H1 (cell line): ENCODE measurements around the gene ESR1. TPM values are rescaled to one million over a fixed set of nuclear protein-coding genes. Genes with fewer than 3 reads are reported as not detected.
"Not testable (repeated sequence)": the region's sequence is repeated elsewhere in the genome, so short reads cannot be mapped to it uniquely, and the experiment has no call there.

Source experiments
- CTCF ChIA-PET: fragments of 300-600 bp; sonication (Branson Sonifier 250); formaldehyde crosslinking; loops from one replicate; lab custom pipeline; 2021; ENCODE audit not compliant: partially characterized antibody; lab: Charles Lee
- POLR2A ChIA-PET: fragments of 300-600 bp; sonication (Branson Sonifier 250); formaldehyde crosslinking; loops from one replicate; lab custom pipeline; 2021; ENCODE audit warnings: inconsistent platforms; ENCODE audit not compliant: partially characterized antibody; lab: Charles Lee
- DNase-seq, 2 experiments: peaks; one replicate each; pipeline versions ENCODE4 v3.0.0 to v3.0.0-alpha.2; 2010 to 2022; ENCODE audit warnings: low spot score in 2 of 2, low read depth in 1 of 2, mixed read lengths in 1 of 2
- FAIRE-seq: peaks from 2 replicates; lab custom pipeline; 2011; peaks lifted over from hg19 to GRCh38; lab: Jason Lieb, UNC
- H2AFZ ChIP-seq: 2 replicates; pipeline ENCODE4 v1.8.1; 2012; ENCODE audit warnings: low read length, inconsistent platforms
- H2AK5ac ChIP-seq: 2 replicates; pipeline ENCODE4 v1.6.1; 2013; ENCODE audit warnings: low read depth, low read length
- H2BK120ac ChIP-seq: replicated peaks from 2 replicates; pipeline ENCODE3; 2013; ENCODE audit warnings: low read depth, low read length, inconsistent platforms
- H2BK12ac ChIP-seq: 2 replicates; pipeline ENCODE4 v1.6.1; 2013; ENCODE audit warnings: low read depth, low read length
- H2BK15ac ChIP-seq: 2 replicates; pipeline ENCODE4 v1.6.1; 2013; ENCODE audit warnings: low read length
- H2BK20ac ChIP-seq: 2 replicates; pipeline ENCODE4 v1.6.1; 2013; ENCODE audit warnings: low read length
- H2BK5ac ChIP-seq: 2 replicates; pipeline ENCODE4 v1.6.1; 2013; ENCODE audit warnings: low read depth, low read length
- H3K14ac ChIP-seq: 2 replicates; pipeline ENCODE4 v1.6.1; 2013; ENCODE audit warnings: inconsistent platforms; ENCODE audit not compliant: insufficient read length
- H3K18ac ChIP-seq: 2 replicates; pipeline ENCODE4 v1.6.1; 2013; ENCODE audit warnings: low read length; ENCODE audit errors: extremely low read depth
- H3K23ac ChIP-seq: 2 replicates; pipeline ENCODE4 v1.6.1; 2013; ENCODE audit warnings: inconsistent platforms; ENCODE audit not compliant: insufficient read length
- H3K23me2 ChIP-seq: 2 replicates; pipeline ENCODE4 v1.6.1; 2013; ENCODE audit warnings: low read depth, low read length
- H3K27ac ChIP-seq: 2 replicates; pipeline ENCODE4 v1.6.1; 2011; ENCODE audit warnings: low read depth, low read length, inconsistent platforms
- H3K27me3 ChIP-seq, 4 experiments: replicated peaks in 1 of 4; 1 replicate in 1 of 4; 2 replicates in 3 of 4; pipeline versions ENCODE4 v1.6.1 to v1.8.1; 2011 to 2013; ENCODE audit warnings: low read length in 3 of 4, mild to moderate bottlenecking in 3 of 4, inconsistent platforms in 2 of 4, mixed read lengths in 2 of 4, moderate library complexity in 1 of 4; ENCODE audit not compliant: control insufficient read depth in 3 of 4, insufficient read depth in 3 of 4; ENCODE audit errors: extremely low read depth in 1 of 4
- H3K36me3 ChIP-seq, 4 experiments: 2 replicates each; pipeline versions ENCODE4 v1.6.1 to v1.8.1; 2011 to 2013; ENCODE audit warnings: mild to moderate bottlenecking in 4 of 4, low read length in 3 of 4, moderate library complexity in 2 of 4, control low read depth in 1 of 4, inconsistent platforms in 1 of 4; ENCODE audit not compliant: insufficient read depth in 4 of 4, control insufficient read depth in 2 of 4
- H3K4ac ChIP-seq: replicated peaks from 2 replicates; pipeline ENCODE3; 2013; ENCODE audit warnings: low read length, low read depth, mixed read lengths, inconsistent platforms; ENCODE audit not compliant: insufficient read length
- H3K4me1 ChIP-seq, 4 experiments: replicated peaks in 1 of 4; 1 replicate in 1 of 4; 2 replicates in 3 of 4; pipeline versions ENCODE4 v1.6.1 to v1.8.1; 2011 to 2013; ENCODE audit warnings: low read length in 3 of 4, inconsistent platforms in 2 of 4, mixed read lengths in 1 of 4; ENCODE audit not compliant: insufficient read depth in 4 of 4, control insufficient read depth in 3 of 4
- H3K4me2 ChIP-seq, 2 experiments: 2 replicates each; pipeline versions ENCODE4 v1.6.1 to v1.8.1; 2011 to 2013; ENCODE audit warnings: low read depth in 2 of 2, low read length in 2 of 2, control low read depth in 1 of 2, inconsistent platforms in 1 of 2, mild to moderate bottlenecking in 1 of 2; ENCODE audit not compliant: insufficient read depth in 1 of 2
- H3K4me3 ChIP-seq, 4 experiments: fragments of 200-600, 300-600 bp in 1 of 4; sonication (generic), shearing (Covaris generic), sonication (Bioruptor Twin) in 1 of 4; 2 replicates each; pipeline versions ENCODE4 v1.5.1 to v1.8.1; 2011 to 2016; ENCODE audit warnings: low read length in 4 of 4, low read depth in 3 of 4, control low read depth in 2 of 4, inconsistent platforms in 2 of 4, mild to moderate bottlenecking in 2 of 4, mixed read lengths in 1 of 4, moderate library complexity in 1 of 4; ENCODE audit not compliant: insufficient read depth in 2 of 4; ENCODE audit errors: extremely low read depth in 1 of 4
- H3K56ac ChIP-seq: replicated peaks from 2 replicates; pipeline ENCODE3; 2013; ENCODE audit warnings: low read depth, mild to moderate bottlenecking, mixed read lengths, low read length, inconsistent platforms; ENCODE audit not compliant: insufficient read length
- H3K79me1 ChIP-seq: 2 replicates; pipeline ENCODE4 v1.6.1; 2013; ENCODE audit warnings: low read depth, low read length, control low read depth
- H3K79me2 ChIP-seq, 2 experiments: 2 replicates each; pipeline versions ENCODE4 v1.6.1 to v1.8.1; 2012 to 2013; ENCODE audit warnings: low read length in 2 of 2, mild to moderate bottlenecking in 2 of 2, inconsistent platforms in 1 of 2; ENCODE audit not compliant: insufficient read depth in 2 of 2, control insufficient read depth in 1 of 2
- H3K9ac ChIP-seq, 4 experiments: replicated peaks in 1 of 4; 1 replicate in 1 of 4; 2 replicates in 3 of 4; pipeline versions ENCODE4 v1.6.1 to v1.8.1; 2011 to 2013; ENCODE audit warnings: low read depth in 3 of 4, low read length in 3 of 4, control low read depth in 2 of 4, mild to moderate bottlenecking in 2 of 4, moderate library complexity in 2 of 4, inconsistent platforms in 1 of 4; ENCODE audit errors: extremely low read depth in 1 of 4
- H3K9me3 ChIP-seq, 2 experiments: 2 replicates each; pipeline versions ENCODE4 v1.6.1 to v1.8.1; 2012 to 2013; ENCODE audit warnings: mild to moderate bottlenecking in 2 of 2, moderate library complexity in 2 of 2, control low read depth in 1 of 2, inconsistent platforms in 1 of 2, low read depth in 1 of 2, low read length in 1 of 2, mixed read lengths in 1 of 2; ENCODE audit not compliant: insufficient read depth in 2 of 2
- H4K20me1 ChIP-seq, 2 experiments: replicated peaks in 1 of 2; 2 replicates each; pipeline versions ENCODE3 to v1.8.1; 2011 to 2013; ENCODE audit warnings: inconsistent platforms in 2 of 2, low read length in 2 of 2, mild to moderate bottlenecking in 1 of 2; ENCODE audit not compliant: insufficient read depth in 2 of 2, control insufficient read depth in 1 of 2
- H4K5ac ChIP-seq: 2 replicates; pipeline ENCODE4 v1.6.1; 2013; ENCODE audit warnings: low read length, low read depth, mixed read lengths, inconsistent platforms; ENCODE audit not compliant: insufficient read length
- H4K8ac ChIP-seq: 2 replicates; pipeline ENCODE4 v1.8.0; 2013; ENCODE audit warnings: mild to moderate bottlenecking, moderate library complexity, low read length, inconsistent platforms; ENCODE audit not compliant: insufficient read depth; ENCODE audit errors: extremely low read depth
- H4K91ac ChIP-seq: replicated peaks from 2 replicates; pipeline ENCODE3; 2013; ENCODE audit warnings: low read length, mixed read lengths, inconsistent platforms; ENCODE audit not compliant: insufficient read length
- WGBS, 2 experiments: shearing (Covaris generic) in 1 of 2; methylation state at CpG; one replicate each; pipeline versions ENCODE4 v1.1.6 to v1.1.7; 2013 to 2015; ENCODE audit warnings: low lambda C conversion rate in 2 of 2, mixed read lengths in 2 of 2, inconsistent platforms in 1 of 2, low coverage in 1 of 2, missing lambda C conversion rate in 1 of 2; ENCODE audit not compliant: insufficient replicate concordance in 2 of 2, insufficient coverage in 1 of 2, insufficient read length in 1 of 2; ENCODE audit errors: extremely low coverage in 1 of 2, missing lambda C conversion rate in 1 of 2; 5-methylcytosine and 5-hydroxymethylcytosine counted together
- polyA plus RNA-seq, 7 experiments: library from polyadenylated mRNA; depleted of rRNA in 3 of 7; stranded (reverse) in 5 of 7; unstranded in 2 of 7; fragments of >200 nt in 5 of 7; fragments of 200-250 nt in 2 of 7; gene quantifications; 1 replicate in 5 of 7; 2 replicates in 1 of 7; 4 replicates in 1 of 7; pipeline versions ENCODE4 v1.2.1 to v1.2.3, GENCODE V29; 2011 to 2013; ENCODE audit warnings: missing spikeins in 2 of 7, mixed read lengths in 2 of 7
- total RNA-seq: library from RNA; stranded (reverse); fragmentation: NEBNext Ultra II Directional; extraction: Animal tissue kit (Norgen Biotek cat#: 25700); gene quantifications from 2 replicates; pipeline ENCODE4 v1.2.1, GENCODE V29; 2021

ESR1 gene
- total and polyA plus RNA-seq, 2 of the 8 experiments (the other 6 are each of a cell fraction or from before 2014, with no cell fraction given): 0.03 to 0.17 TPM

GRCh38 chr6:151988199-151988598 lies 180.7 kb downstream of the ESR1 start:
- H3K36me3 ChIP-seq, FAIRE-seq, H3K18ac ChIP-seq, H3K79me1 ChIP-seq, H2BK12ac ChIP-seq, H2AK5ac ChIP-seq, H2BK15ac ChIP-seq, H3K9ac ChIP-seq, H3K27ac ChIP-seq, H4K20me1 ChIP-seq, H4K91ac ChIP-seq, H3K4me3 ChIP-seq, H2BK5ac ChIP-seq, H4K5ac ChIP-seq, H2BK120ac ChIP-seq, H2BK20ac ChIP-seq, H3K79me2 ChIP-seq, H4K8ac ChIP-seq, H3K9me3 ChIP-seq, H3K27me3 ChIP-seq, H3K56ac ChIP-seq, H2AFZ ChIP-seq, H3K23me2 ChIP-seq, H3K4ac ChIP-seq, H3K14ac ChIP-seq, H3K23ac ChIP-seq, POLR2A ChIA-PET, H3K4me1 ChIP-seq, H3K4me2 ChIP-seq, DNase-seq: not testable (repeated sequence)
- CTCF ChIA-PET: interaction anchor here (0.7 to 0.9 kb wide), 2 partner anchors 50 to 68 kb away, joined by 3 to 4 read pairs; no protein-coding TSS in a partner anchor
- WGBS, 2 experiments: 85% methylated on average over 6 of the region's 6 CpGs; no CpG with 5 or more reads in 1 of the 2 experiments
